HCT116 (cell line): Measurements from ENCODE around the gene SH3GL1. TPM values are rescaled to one million over a fixed set of nuclear protein-coding genes. Genes with fewer than 3 reads are reported as not detected.

Experiments used
- ATAC-seq: fragments of 200-7000 bp; cut with Tn5 transposase; 2 replicates; pipeline ENCODE4 v1.9.1; 2020; ENCODE audit warnings: mild to moderate bottlenecking, moderate library complexity
- BruUV-seq: library from RNA; stranded (reverse); fragments of 400-500 nt; replicated peaks from 2 replicates; lab custom pipeline; 2021; lab: Mats Ljungman, UMichigan
- CTCF ChIA-PET: fragments of 300-600 bp; sonication (Branson Sonifier 250); formaldehyde crosslinking; loops from one replicate; lab custom pipeline; 2021; ENCODE audit warnings: antibody characterized with exemption; lab: Charles Lee
- POLR2A ChIA-PET: fragments of 300-600, 350-600 bp; sonication (Branson Sonifier 250); formaldehyde crosslinking; loops from one replicate; lab custom pipeline; 2021; ENCODE audit warnings: antibody characterized with exemption; lab: Charles Lee
- RAD21 ChIA-PET, 2 experiments: fragments of 300-600 bp; sonication (Branson Sonifier 250); formaldehyde crosslinking; loops; one replicate each; lab custom pipeline; 2023; ENCODE audit warnings: low total read pairs in 2 of 2; ENCODE audit not compliant: uncharacterized antibody in 2 of 2, unreplicated experiment in 2 of 2, low non-redundant PET in 1 of 2; lab: Charles Lee
- DNase-seq: peaks from one replicate; pipeline ENCODE4 v3.0.0-alpha.2; 2010; ENCODE audit warnings: low read depth, low spot score
- H2AFZ ChIP-seq: fragments of 200-600 bp; shearing (Covaris generic), sonication (generic); 2 replicates; pipeline ENCODE4 v1.6.1; 2017; ENCODE audit warnings: low read depth, mixed run types, mixed read lengths, antibody characterized with exemption, low read length; ENCODE audit not compliant: poor library complexity, severe bottlenecking
- H3K27ac ChIP-seq: 2 replicates; pipeline ENCODE4 v1.5.1; 2012; ENCODE audit warnings: low read depth, low read length
- H3K27me3 ChIP-seq: fragments of 200-600 bp; sonication (generic); 2 replicates; pipeline ENCODE4 v1.6.1; 2016; ENCODE audit warnings: mixed run types, low read length, mixed read lengths; ENCODE audit not compliant: insufficient read depth
- H3K36me3 ChIP-seq, 2 experiments: fragments of 200-500 bp in 1 of 2; fragments of 200-600 bp in 1 of 2; sonication (Bioruptor generic) in 1 of 2; sonication (generic) in 1 of 2; 2 replicates each; pipeline versions ENCODE4 v1.5.1 to v1.6.1; 2014 to 2016; ENCODE audit warnings: low read length in 2 of 2, inconsistent platforms in 1 of 2, mixed read lengths in 1 of 2, mixed run types in 1 of 2; ENCODE audit not compliant: insufficient read depth in 2 of 2, control insufficient read depth in 1 of 2
- H3K4me1 ChIP-seq, 2 experiments: fragments of 200-600 bp in 1 of 2; sonication (generic) in 1 of 2; 2 replicates each; pipeline versions ENCODE4 v1.5.1 to v1.6.1; 2012 to 2017; ENCODE audit warnings: low read length in 2 of 2, inconsistent platforms in 1 of 2, mild to moderate bottlenecking in 1 of 2, mixed read lengths in 1 of 2, mixed run types in 1 of 2, moderate library complexity in 1 of 2; ENCODE audit not compliant: insufficient read depth in 2 of 2, control insufficient read depth in 1 of 2
- H3K4me2 ChIP-seq: fragments of 200-600 bp; sonication (generic); 2 replicates; pipeline ENCODE4 v1.6.1; 2017; ENCODE audit warnings: mixed run types, low read length, mixed read lengths
- H3K4me3 ChIP-seq, 2 experiments: fragments of 200-600 bp in 1 of 2; sonication (generic) in 1 of 2; replicated peaks in 1 of 2; 2 replicates each; pipeline ENCODE4 v1.5.1; 2011 to 2016; ENCODE audit warnings: low read length in 2 of 2, control low read depth in 1 of 2, low read depth in 1 of 2, mild to moderate bottlenecking in 1 of 2, mixed read lengths in 1 of 2, mixed run types in 1 of 2
- H3K79me2 ChIP-seq: fragments of 200-600 bp; sonication (generic); 2 replicates; pipeline ENCODE4 v1.6.1; 2017; ENCODE audit warnings: mild to moderate bottlenecking, mixed run types, low read length, moderate library complexity, mixed read lengths; ENCODE audit not compliant: insufficient read depth
- H3K9ac ChIP-seq: fragments of 200-600 bp; sonication (generic); 2 replicates; pipeline ENCODE4 v1.6.1; 2016; ENCODE audit warnings: low read length, mixed read lengths
- H3K9me2 ChIP-seq: fragments of 200-600 bp; sonication (generic), shearing (Covaris generic); 2 replicates; pipeline ENCODE4 v1.6.1; 2017; ENCODE audit warnings: mixed run types, mild to moderate bottlenecking, moderate library complexity; ENCODE audit not compliant: insufficient read depth
- H3K9me3 ChIP-seq, 2 experiments: fragments of 200-500 bp in 1 of 2; fragments of 200-600 bp in 1 of 2; sonication (Bioruptor generic) in 1 of 2; sonication (generic) in 1 of 2; 2 replicates each; pipeline ENCODE4 v1.6.1; 2014 to 2017; ENCODE audit warnings: low read length in 2 of 2, mixed read lengths in 2 of 2, inconsistent platforms in 1 of 2, low read depth in 1 of 2, mild to moderate bottlenecking in 1 of 2, mixed run types in 1 of 2, moderate library complexity in 1 of 2; ENCODE audit not compliant: control insufficient read depth in 1 of 2, insufficient read depth in 1 of 2
- H4K20me1 ChIP-seq: fragments of 200-600 bp; sonication (generic), shearing (Covaris generic); 2 replicates; pipeline ENCODE4 v1.6.1; 2017; ENCODE audit warnings: mixed run types, mild to moderate bottlenecking, moderate library complexity; ENCODE audit not compliant: insufficient read depth
- ATF3 ChIP-seq: IDR thresholded peaks from 2 replicates; pipeline ENCODE4 v1.6.1; 2012
- EZH2 ChIP-seq: fragments of 200-600 bp; sonication (generic); IDR thresholded peaks from 2 replicates; pipeline ENCODE4 v1.6.1; 2017; ENCODE audit warnings: antibody characterized with exemption, mixed run types
- POLR2A ChIP-seq: IDR thresholded peaks from 2 replicates; pipeline ENCODE4 v1.7.0; 2011; ENCODE audit warnings: borderline replicate concordance; ENCODE audit not compliant: insufficient read depth, insufficient read length; ENCODE audit errors: extremely low read depth
- POLR2AphosphoS5 ChIP-seq: IDR thresholded peaks from 2 replicates; pipeline ENCODE4 v1.6.1; 2011; ENCODE audit warnings: mild to moderate bottlenecking, low read depth, low read length, moderate library complexity
- REST ChIP-seq: IDR thresholded peaks from 2 replicates; pipeline ENCODE4 v1.6.1; 2012; ENCODE audit warnings: low read depth
- ZFX ChIP-seq: fragments of 450-650 bp; IDR thresholded peaks from 2 replicates; pipeline ENCODE4 v1.6.1; 2017
- intact Hi-C: fragments of 100-400 bp; cut with micrococcal nuclease; formaldehyde crosslinking; loops from 2 replicates; pipeline ENCODE4 v1.10.0; 2022
- total RNA-seq: library from RNA; stranded (reverse); gene quantifications from one replicate; pipeline ENCODE4 v1.2.1, GENCODE V29; 2021; ENCODE audit not compliant: unreplicated experiment

The SH3GL1 gene
- total RNA-seq, 1 experiment from 2014 or later, result 86.0 TPM

DNA sequence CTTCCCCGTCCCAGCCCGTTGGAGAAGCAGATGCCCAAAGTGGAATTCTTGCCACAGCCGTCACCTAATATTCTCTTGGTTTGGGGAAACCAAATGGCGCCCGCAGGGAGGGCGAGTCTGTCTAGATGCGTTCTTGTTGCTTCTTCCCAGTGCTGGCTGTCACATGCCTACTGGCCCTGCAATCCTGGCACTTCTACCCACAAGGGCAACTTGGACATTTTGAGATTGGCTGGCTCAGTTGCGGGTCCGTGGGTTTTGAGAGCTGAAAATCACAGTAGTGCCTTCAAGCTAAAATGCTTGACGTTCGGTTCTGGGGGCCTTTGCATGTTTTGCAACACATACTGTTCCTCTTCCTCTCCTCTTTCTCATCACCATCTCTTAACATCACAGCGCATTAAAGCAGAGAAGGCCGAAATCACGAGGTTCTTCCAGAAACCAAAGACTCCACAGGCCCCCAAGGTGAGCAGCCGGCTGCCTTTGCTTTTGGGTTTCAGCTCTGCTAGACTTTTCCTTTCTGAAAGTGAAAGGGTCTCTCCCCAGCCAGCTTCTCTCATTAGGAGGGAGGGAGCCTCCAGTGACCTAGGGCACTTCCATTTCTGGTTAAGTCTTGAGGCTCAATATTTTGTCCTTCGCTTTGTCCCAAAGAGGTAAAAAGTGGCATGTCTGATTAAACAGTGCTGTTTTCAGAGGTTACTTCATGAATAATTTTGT is 23.2 kb upstream of the SH3GL1 start:
- no peak overlapping the region for H3K4me3 ChIP-seq
- POLR2A ChIA-PET, result no interaction called here
- RAD21 ChIA-PET, result no interaction called here
- no peak for ATAC-seq
- CTCF ChIA-PET, result no interaction called here
- H3K4me2 ChIP-seq, result no peak overlapping the region
- no peak overlapping the region for H3K27ac ChIP-seq
- intact Hi-C loops, result no loop called here
- H3K27me3 ChIP-seq, result no peaks in the 10 kb centered on the region
- no peak overlapping the region for H3K9ac ChIP-seq
- no peaks in the 10 kb centered on the region for H3K9me2 ChIP-seq
- H3K36me3 ChIP-seq, result peaks cover 31 to 36% of the 10 kb centered on the region in 2 experiments
- no peaks in the 10 kb centered on the region for H3K4me1 ChIP-seq
- no peak for DNase-seq
- H3K79me2 ChIP-seq, result peaks cover 33% of the 10 kb centered on the region
- no peak for TF ChIP-seq POLR2A
- TF ChIP-seq ATF3, result no peak
- TF ChIP-seq EZH2, result no peak
- no peak for TF ChIP-seq REST
- TF ChIP-seq POLR2AphosphoS5, result no peak
- no peak for TF ChIP-seq ZFX
- H2AFZ ChIP-seq, result no peak overlapping the region
- no peaks in the 10 kb centered on the region for H4K20me1 ChIP-seq
- no peaks in the 10 kb centered on the region for H3K9me3 ChIP-seq
- BruUV-seq, result no TSS peak
